ENCODE measurements around the gene ANLN.

DNA sequence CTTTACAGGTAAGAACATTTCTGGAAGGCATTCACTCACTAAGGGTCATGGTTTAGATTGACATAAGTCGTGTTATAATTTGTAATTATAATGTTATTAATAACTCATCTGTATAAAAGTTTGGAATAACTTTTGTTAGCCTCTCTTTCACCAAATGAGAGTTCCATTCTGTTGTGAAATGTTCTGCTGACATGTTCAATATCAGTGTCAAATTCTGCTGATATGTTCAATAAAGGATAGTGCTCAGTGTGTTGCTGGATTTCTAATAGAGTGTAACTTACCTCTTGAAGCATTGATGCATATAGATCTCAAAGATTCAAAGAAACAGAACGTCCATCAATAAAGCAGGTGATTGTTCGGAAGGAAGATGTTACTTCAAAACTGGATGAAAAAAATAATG is 30.6 kb downstream of the ANLN start:
- TF ChIP-seq CTCF (IDR thresholded peaks at IDR 0.05): no peak
- no peak for TF ChIP-seq POLR2A (IDR thresholded peaks at IDR 0.05)

Measured in body of pancreas (tissue), 4 donors.